Measurements from ENCODE around the gene CPEB3.

Gene CPEB3

GRCh38 chr10:92290076-92290836 is 622 bp downstream of the CPEB3 start:
- TF ChIP-seq GATA2 (IDR thresholded peaks at IDR 0.05; ENCODE audit: low read depth, low read length) (no peak; the same call in 1 of the 2 replicates), GATA3 (IDR thresholded peaks at IDR 0.05; ENCODE audit: low read depth, low read length) (no peak)

GRCh38 chr10:92284112-92284704 is 6.7 kb downstream of the CPEB3 start:
- TF ChIP-seq GATA2 (IDR thresholded peaks at IDR 0.05; ENCODE audit: low read depth, low read length): no peak
- no peak for TF ChIP-seq GATA3 (IDR thresholded peaks at IDR 0.05; ENCODE audit: low read depth, low read length)

- TF ChIP-seq GATA3 (IDR thresholded peaks at IDR 0.05; ENCODE audit: low read depth, low read length) (no peak), GATA2 (IDR thresholded peaks at IDR 0.05; ENCODE audit: low read depth, low read length) (no peak)
These were observed 11.7 kb downstream of the CPEB3 start for GRCh38 chr10:92278996-92279696.

GRCh38 chr10:92274071-92274470 is 16.8 kb downstream of the CPEB3 start:
- no peak for TF ChIP-seq GATA3 (IDR thresholded peaks at IDR 0.05; ENCODE audit: low read depth, low read length)
- no peak for TF ChIP-seq GATA2 (IDR thresholded peaks at IDR 0.05; ENCODE audit: low read depth, low read length)

- TF ChIP-seq GATA3 (IDR thresholded peaks at IDR 0.05; ENCODE audit: low read depth, low read length): no peak
- TF ChIP-seq GATA2 (IDR thresholded peaks at IDR 0.05; ENCODE audit: low read depth, low read length): no peak
These were observed 22.1 kb downstream of the CPEB3 start for GRCh38 chr10:92268748-92269147.

- no peak for TF ChIP-seq GATA2 (IDR thresholded peaks at IDR 0.05; ENCODE audit: low read depth, low read length)
- TF ChIP-seq GATA3 (IDR thresholded peaks at IDR 0.05; ENCODE audit: low read depth, low read length): no peak
These were observed 23.5 kb downstream of the CPEB3 start for GRCh38 chr10:92267343-92267742.

- TF ChIP-seq GATA3 (IDR thresholded peaks at IDR 0.05; ENCODE audit: low read depth, low read length): no peak
- TF ChIP-seq GATA2 (IDR thresholded peaks at IDR 0.05; ENCODE audit: low read depth, low read length): no peak
These were observed 25.1 kb downstream of the CPEB3 start for GRCh38 chr10:92265687-92266258.

GRCh38 chr10:92264249-92264648 is 26.6 kb downstream of the CPEB3 start:
- TF ChIP-seq GATA2 (IDR thresholded peaks at IDR 0.05; ENCODE audit: low read depth, low read length): no peak
- no peak for TF ChIP-seq GATA3 (IDR thresholded peaks at IDR 0.05; ENCODE audit: low read depth, low read length)

GRCh38 chr10:92263396-92263795 is 27.5 kb downstream of the CPEB3 start:
- no peak for TF ChIP-seq GATA3 (IDR thresholded peaks at IDR 0.05; ENCODE audit: low read depth, low read length)
- TF ChIP-seq GATA2 (IDR thresholded peaks at IDR 0.05; ENCODE audit: low read depth, low read length): no peak

- no peak for TF ChIP-seq GATA3 (IDR thresholded peaks at IDR 0.05; ENCODE audit: low read depth, low read length)
- no peak for TF ChIP-seq GATA2 (IDR thresholded peaks at IDR 0.05; ENCODE audit: low read depth, low read length)
These were observed 42.3 kb downstream of the CPEB3 start for GRCh38 chr10:92248566-92248965.

- no peak for TF ChIP-seq GATA2 (IDR thresholded peaks at IDR 0.05; ENCODE audit: low read depth, low read length)
- TF ChIP-seq GATA3 (IDR thresholded peaks at IDR 0.05; ENCODE audit: low read depth, low read length): no peak
These were observed 46.1 kb downstream of the CPEB3 start for GRCh38 chr10:92244796-92245195.

- TF ChIP-seq GATA3 (IDR thresholded peaks at IDR 0.05; ENCODE audit: low read depth, low read length): no peak
- TF ChIP-seq GATA2 (IDR thresholded peaks at IDR 0.05; ENCODE audit: low read depth, low read length): no peak
These were observed 47.8 kb downstream of the CPEB3 start for GRCh38 chr10:92242910-92243671.

- TF ChIP-seq GATA3 (IDR thresholded peaks at IDR 0.05; ENCODE audit: low read depth, low read length) (no peak), GATA2 (IDR thresholded peaks at IDR 0.05; ENCODE audit: low read depth, low read length) (no peak)
These were observed 48.5 kb downstream of the CPEB3 start for GRCh38 chr10:92242380-92242779.

- TF ChIP-seq GATA2 (IDR thresholded peaks at IDR 0.05; ENCODE audit: low read depth, low read length) (no peak), GATA3 (IDR thresholded peaks at IDR 0.05; ENCODE audit: low read depth, low read length) (no peak)
These were observed 49.4 kb downstream of the CPEB3 start for GRCh38 chr10:92241501-92241900.
